Measurements from ENCODE around the gene MYL3. TPM values are rescaled to one million over a fixed set of nuclear protein-coding genes. Genes with fewer than 3 reads are reported as not detected.
"Not testable (repeated sequence)": the region's sequence is repeated elsewhere in the genome, so short reads cannot be mapped to it uniquely, and the experiment has no call there.

Gene MYL3
- total and polyA plus RNA-seq, 8 donors, result 3.1 to 13.4 (median 11.2) TPM

DNA sequence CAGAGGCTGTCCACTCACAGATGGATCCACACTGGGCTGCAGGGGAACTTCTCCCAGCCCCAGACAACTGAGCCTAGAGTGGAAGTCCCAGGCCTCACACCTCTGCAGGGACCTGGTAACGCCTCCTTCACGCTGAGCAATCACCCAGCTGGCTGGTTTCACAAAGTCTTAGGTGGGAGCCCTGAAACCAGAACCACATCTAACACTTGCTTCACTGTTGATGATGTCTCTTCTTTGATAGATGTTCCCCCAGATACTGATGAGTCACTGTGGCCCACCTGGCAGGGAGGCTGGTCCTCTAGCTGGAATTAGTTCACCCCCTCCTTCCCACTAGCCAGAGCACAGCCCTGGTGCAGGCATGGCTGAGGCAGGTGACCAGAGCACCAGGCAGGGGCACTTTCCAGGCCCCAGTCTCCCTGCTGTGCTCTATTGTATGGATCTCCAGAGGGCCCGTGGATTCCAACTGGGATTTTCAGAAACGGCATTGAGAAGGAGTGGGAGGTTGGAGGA, 33.5 kb downstream of the MYL3 start:
- H3K4me3 ChIP-seq, result no peak overlapping the region
- H3K27ac ChIP-seq, result no peak overlapping the region
- intact Hi-C loops (cut with DNase I), result no loop called here
- no peak for DNase-seq
- H3K36me3 ChIP-seq, result no peaks in the 10 kb centered on the region
- TF ChIP-seq, protein P1, sequence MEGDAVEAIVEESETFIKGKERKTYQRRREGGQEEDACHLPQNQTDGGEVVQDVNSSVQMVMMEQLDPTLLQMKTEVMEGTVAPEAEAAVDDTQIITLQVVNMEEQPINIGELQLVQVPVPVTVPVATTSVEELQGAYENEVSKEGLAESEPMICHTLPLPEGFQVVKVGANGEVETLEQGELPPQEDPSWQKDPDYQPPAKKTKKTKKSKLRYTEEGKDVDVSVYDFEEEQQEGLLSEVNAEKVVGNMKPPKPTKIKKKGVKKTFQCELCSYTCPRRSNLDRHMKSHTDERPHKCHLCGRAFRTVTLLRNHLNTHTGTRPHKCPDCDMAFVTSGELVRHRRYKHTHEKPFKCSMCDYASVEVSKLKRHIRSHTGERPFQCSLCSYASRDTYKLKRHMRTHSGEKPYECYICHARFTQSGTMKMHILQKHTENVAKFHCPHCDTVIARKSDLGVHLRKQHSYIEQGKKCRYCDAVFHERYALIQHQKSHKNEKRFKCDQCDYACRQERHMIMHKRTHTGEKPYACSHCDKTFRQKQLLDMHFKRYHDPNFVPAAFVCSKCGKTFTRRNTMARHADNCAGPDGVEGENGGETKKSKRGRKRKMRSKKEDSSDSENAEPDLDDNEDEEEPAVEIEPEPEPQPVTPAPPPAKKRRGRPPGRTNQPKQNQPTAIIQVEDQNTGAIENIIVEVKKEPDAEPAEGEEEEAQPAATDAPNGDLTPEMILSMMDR (IDR thresholded peaks at IDR 0.05), result no peak
- H3K4me1 ChIP-seq, result no peaks in the 10 kb centered on the region
- H3K27me3 ChIP-seq, result no peaks in the 10 kb centered on the region
- no peaks in the 10 kb centered on the region for H3K9me3 ChIP-seq
- no peak for ATAC-seq

DNA sequence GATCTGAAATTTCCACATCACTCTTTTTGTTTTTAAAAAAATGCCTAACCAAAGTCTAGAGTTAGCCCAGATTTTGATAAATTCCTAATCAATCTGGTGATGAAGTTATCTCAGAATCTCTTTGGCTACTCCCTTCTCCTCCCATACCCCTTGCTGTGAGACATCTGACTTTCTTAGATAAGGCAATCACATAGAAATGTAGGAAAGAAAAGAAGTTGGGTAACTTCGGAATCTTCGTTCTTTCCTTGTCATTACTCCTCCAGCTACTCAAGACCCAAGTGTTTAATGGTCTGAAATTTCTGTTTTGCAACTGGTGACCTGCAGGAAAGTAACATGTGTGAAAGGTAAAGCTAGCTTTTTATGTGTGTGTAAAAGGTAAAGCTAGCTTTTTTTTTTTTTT, 37.8 kb downstream of the MYL3 start:
- TF ChIP-seq, protein P1 (IDR thresholded peaks at IDR 0.05), result no peak
- H3K27ac ChIP-seq, result no peak overlapping the region
- no peaks in the 10 kb centered on the region for H3K27me3 ChIP-seq
- intact Hi-C loops (cut with DNase I), result no loop called here
- DNase-seq, result no peak
- ATAC-seq, result no peak
- no peaks in the 10 kb centered on the region for H3K36me3 ChIP-seq
- no peak overlapping the region for H3K4me3 ChIP-seq
- peaks cover 0 to 21% of the 10 kb centered on the region in 2 donors for H3K9me3 ChIP-seq
- H3K4me1 ChIP-seq, result no peaks in the 10 kb centered on the region

DNA sequence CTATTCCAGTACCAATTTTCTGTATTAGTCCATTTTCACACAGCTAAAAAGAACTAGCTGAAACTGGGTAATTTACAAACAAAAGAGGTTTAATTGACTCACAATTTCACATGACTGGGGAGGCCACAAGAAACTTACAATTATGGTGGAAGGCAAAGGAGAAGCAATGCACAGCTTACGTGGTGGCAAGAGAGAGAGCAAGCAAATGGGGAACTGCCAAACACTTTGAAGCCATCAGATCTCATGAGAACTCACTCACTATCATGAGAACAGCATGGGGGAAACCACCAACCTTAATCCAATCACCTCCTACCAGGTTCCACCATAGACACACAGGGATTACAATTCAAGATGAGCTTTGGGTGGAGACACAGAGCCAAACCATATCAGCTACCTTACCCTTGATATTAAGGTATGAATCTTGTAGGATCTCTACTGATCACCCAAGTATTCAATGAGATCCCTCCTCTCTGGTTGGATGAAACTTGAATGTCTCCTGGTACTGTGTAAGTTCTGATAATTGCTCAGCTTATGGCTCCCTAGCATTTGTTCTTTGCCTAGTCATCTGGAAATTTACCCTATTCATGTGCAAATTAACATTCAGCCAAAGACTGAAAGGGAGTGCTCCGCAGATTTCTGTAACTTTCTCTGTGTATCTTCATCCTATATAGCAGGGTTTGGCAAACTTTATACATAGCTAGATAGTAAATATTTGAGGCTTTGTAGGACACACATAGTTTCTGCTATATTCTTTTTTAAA, 38.9 kb downstream of the MYL3 start:
- intact Hi-C loops (cut with DNase I), result no loop called here
- Histone ChIP-seq H3K36me3 (no peaks in the 10 kb centered on the region), H3K4me3 (no peak overlapping the region), H3K27me3 (no peaks in the 10 kb centered on the region), H3K4me1 (no peaks in the 10 kb centered on the region), H3K9me3 (peaks cover 0 to 21% of the 10 kb centered on the region in 2 donors), H3K27ac (no peak overlapping the region)
- DNase-seq (no peak), ATAC-seq (no peak)
- TF ChIP-seq, protein P1 (IDR thresholded peaks at IDR 0.05), result no peak

DNA sequence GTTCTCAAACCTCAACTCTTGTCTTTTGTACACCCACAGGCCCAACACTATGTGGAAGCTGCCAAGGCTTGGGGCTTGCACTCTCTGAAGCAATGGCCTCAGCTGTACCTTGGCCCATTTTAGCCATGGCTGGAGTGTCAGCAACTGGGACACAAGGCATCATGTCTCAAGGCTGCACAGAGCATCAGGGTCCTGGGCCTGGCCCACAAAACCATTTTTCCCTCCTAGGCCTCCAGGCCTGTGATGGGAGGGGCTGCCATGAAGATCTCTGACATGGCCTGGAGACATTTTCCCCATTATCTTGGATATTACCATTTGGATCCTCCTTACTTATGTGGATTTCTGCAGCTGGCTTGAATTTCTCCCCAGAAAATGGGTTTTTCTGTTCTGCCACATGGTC, 39.9 kb downstream of the MYL3 start:
- intact Hi-C loops (cut with DNase I); H3K36me3 ChIP-seq; H3K4me3 ChIP-seq; H3K4me1 ChIP-seq; DNase-seq; H3K27ac ChIP-seq; H3K27me3 ChIP-seq; ATAC-seq: not testable (repeated sequence)
- peaks cover 0 to 21% of the 10 kb centered on the region in 2 donors for H3K9me3 ChIP-seq

DNA sequence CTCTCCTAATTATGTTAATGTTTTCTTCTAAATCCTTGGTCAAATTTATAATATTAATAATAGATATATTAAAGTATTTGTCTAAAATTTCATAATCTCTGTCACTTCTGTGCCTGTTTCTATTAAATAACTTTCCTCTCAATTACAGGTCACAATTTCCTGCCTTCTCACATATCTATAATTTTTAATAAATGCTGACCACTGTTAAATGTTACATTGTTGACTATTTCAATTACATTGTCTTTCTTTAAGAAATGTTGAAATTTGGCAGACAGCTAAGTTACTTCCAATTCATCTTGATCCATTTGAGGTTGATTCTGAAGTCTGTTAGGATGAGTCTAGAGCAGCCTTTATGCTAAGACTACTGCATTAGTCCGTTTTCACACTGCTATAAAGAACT, 41.7 kb downstream of the MYL3 start:
- H3K4me1 ChIP-seq, result no peaks in the 10 kb centered on the region
- TF ChIP-seq, protein P1 (IDR thresholded peaks at IDR 0.05), result no peak
- no peaks in the 10 kb centered on the region for H3K27me3 ChIP-seq
- no peaks in the 10 kb centered on the region for H3K36me3 ChIP-seq
- H3K4me3 ChIP-seq, result no peak overlapping the region
- peaks cover 0 to 21% of the 10 kb centered on the region in 2 donors for H3K9me3 ChIP-seq
- ATAC-seq (no peak), DNase-seq (no peak)
- intact Hi-C loops (cut with DNase I), result no loop called here
- H3K27ac ChIP-seq, result no peak overlapping the region

Data from left lung (tissue), 10 donors.